Pancreas (tissue), 10 donors: ENCODE results near the gene CIB4. TPM values are rescaled to one million over a fixed set of nuclear protein-coding genes. Genes with fewer than 3 reads are reported as not detected.

ENCODE experiments used
- ATAC-seq, 4 donors: fragments of 200-7000 bp; cut with Tn5 transposase; one replicate each; pipeline versions ENCODE4 v1.8.0 to v1.9.1; 2020; ENCODE audit warnings: mild to moderate bottlenecking in 4 of 4, moderate library complexity in 4 of 4
- DNase-seq, 6 donors: peaks; one replicate each; pipeline ENCODE4 v3.0.0-alpha.2; 2020
- FAIRE-seq: peaks from 2 replicates; lab custom pipeline; 2012; peaks lifted over from hg19 to GRCh38; lab: Jason Lieb, UNC
- H3K27ac ChIP-seq, 4 donors: fragments of 200-600 bp; sonication (generic); 1 replicate in 3 of 4; 2 replicates in 1 of 4; pipeline versions ENCODE4 v1.5.0 to v1.8.0; 2020
- H3K27me3 ChIP-seq, 4 donors: fragments of 200-600 bp; one replicate each; pipeline ENCODE4 v1.8.0; 2021
- H3K36me3 ChIP-seq, 3 donors: fragments of 200-600 bp; sonication (generic) in 1 of 3; one replicate each; pipeline versions ENCODE4 v1.5.0 to v1.8.0; 2020 to 2021
- H3K4me1 ChIP-seq, 3 donors: fragments of 200-600 bp; one replicate each; pipeline ENCODE4 v1.8.0; 2021
- H3K4me3 ChIP-seq, 4 donors: fragments of 200-600 bp; sonication (generic) in 2 of 4; one replicate each; pipeline versions ENCODE4 v1.5.0 to v1.8.0; 2020 to 2021
- H3K9me3 ChIP-seq, 4 donors: fragments of 200-600 bp; one replicate each; pipeline ENCODE4 v1.8.0; 2021
- WGBS, 2 donors: extraction: QIAGEN DNeasy Blood & Tissue Kit; methylation state at CpG; one replicate each; pipeline ENCODE4 v1.1.7; 2013; 5-methylcytosine and 5-hydroxymethylcytosine counted together
- intact Hi-C, 3 donors: fragments of 100-400 bp; cut with DNase I; formaldehyde crosslinking; loops; one replicate each; pipeline versions ENCODE4 v1.11.1 to v1.14.2; 2022
- polyA plus RNA-seq, 2 donors: library from polyadenylated mRNA; stranded (reverse); fragments of 200-250 nt; gene quantifications; one replicate each; pipeline ENCODE4 v1.2.3, GENCODE V29; 2013
- total RNA-seq, 6 donors: library from RNA; stranded (reverse); fragmentation: NEBNext Ultra II Directional in 4 of 6; extraction: Animal tissue kit (Norgen Biotek cat#: 25700) in 4 of 6; gene quantifications; one replicate each; pipeline versions ENCODE4 v1.2.1 to v1.2.4, GENCODE V29; 2021 to 2023
- TF ChIP-seq, protein P1 (sequence below), 4 donors: fragments of 200-600 bp; sonication (generic) in 3 of 4; IDR thresholded peaks; one replicate each; pipeline versions ENCODE4 v1.5.0 to v1.8.0; 2021; ENCODE audit warnings: antibody characterized with exemption in 4 of 4
- donor health status: healthy with polysubstance abuse.
- donor health status: DM: no; HTN: no; CAD: no; lungs with moderate emphysema.
- donor health status: DM: no; HTN: no; CAD: no.
- donor health status: control.
- donor health status: control.
- donor health status: Bipolar disorder and iron deficiency.
- donor health status: DM: yes; HTN: yes; CAD: no.
- donor health status: DM: no; HTN: no; CAD: no.
- donor health status: DM: no; HTN: no; CAD: no.
- donor health status: DM: yes; HTN: yes; CAD: no.

The CIB4 gene
- total and polyA plus RNA-seq, 8 donors, result 0.19 to 0.62 (median 0.31) TPM; not detected in 3

DNA sequence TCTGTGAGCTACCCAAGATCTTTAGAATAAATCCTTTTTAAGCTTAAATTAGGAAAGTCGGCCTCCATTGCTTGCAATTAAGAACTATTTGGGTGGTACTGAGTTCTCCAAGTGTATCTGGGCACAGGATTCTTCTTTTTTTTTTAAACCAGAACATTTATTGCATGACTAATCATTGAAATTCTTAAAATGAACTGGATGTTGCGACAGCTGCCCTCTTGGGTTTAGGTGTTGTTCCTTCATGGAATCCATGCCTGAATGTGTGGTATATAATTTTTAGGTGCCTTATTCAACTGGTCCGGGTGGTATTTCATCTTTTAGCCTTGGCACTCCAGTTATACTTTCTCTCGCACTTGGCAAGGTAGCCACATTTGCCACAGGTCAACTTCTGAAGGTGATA lies 36.9 kb upstream of the CIB4 start:
- FAIRE-seq (no peak), DNase-seq (no peak), ATAC-seq (no peak)
- Histone ChIP-seq H3K36me3 (no peaks in the 10 kb centered on the region), H3K4me1 (no peaks in the 10 kb centered on the region), H3K27me3 (no peaks in the 10 kb centered on the region), H3K4me3 (no peak overlapping the region), H3K27ac (no peak overlapping the region), H3K9me3 (no peaks in the 10 kb centered on the region)
- TF ChIP-seq, protein P1, sequence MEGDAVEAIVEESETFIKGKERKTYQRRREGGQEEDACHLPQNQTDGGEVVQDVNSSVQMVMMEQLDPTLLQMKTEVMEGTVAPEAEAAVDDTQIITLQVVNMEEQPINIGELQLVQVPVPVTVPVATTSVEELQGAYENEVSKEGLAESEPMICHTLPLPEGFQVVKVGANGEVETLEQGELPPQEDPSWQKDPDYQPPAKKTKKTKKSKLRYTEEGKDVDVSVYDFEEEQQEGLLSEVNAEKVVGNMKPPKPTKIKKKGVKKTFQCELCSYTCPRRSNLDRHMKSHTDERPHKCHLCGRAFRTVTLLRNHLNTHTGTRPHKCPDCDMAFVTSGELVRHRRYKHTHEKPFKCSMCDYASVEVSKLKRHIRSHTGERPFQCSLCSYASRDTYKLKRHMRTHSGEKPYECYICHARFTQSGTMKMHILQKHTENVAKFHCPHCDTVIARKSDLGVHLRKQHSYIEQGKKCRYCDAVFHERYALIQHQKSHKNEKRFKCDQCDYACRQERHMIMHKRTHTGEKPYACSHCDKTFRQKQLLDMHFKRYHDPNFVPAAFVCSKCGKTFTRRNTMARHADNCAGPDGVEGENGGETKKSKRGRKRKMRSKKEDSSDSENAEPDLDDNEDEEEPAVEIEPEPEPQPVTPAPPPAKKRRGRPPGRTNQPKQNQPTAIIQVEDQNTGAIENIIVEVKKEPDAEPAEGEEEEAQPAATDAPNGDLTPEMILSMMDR (IDR thresholded peaks at IDR 0.05), result no peak
- intact Hi-C loops, result no loop called here
- WGBS, 2 donors, result 93 to 94% methylated on average over 4 of the region's 4 CpGs

DNA sequence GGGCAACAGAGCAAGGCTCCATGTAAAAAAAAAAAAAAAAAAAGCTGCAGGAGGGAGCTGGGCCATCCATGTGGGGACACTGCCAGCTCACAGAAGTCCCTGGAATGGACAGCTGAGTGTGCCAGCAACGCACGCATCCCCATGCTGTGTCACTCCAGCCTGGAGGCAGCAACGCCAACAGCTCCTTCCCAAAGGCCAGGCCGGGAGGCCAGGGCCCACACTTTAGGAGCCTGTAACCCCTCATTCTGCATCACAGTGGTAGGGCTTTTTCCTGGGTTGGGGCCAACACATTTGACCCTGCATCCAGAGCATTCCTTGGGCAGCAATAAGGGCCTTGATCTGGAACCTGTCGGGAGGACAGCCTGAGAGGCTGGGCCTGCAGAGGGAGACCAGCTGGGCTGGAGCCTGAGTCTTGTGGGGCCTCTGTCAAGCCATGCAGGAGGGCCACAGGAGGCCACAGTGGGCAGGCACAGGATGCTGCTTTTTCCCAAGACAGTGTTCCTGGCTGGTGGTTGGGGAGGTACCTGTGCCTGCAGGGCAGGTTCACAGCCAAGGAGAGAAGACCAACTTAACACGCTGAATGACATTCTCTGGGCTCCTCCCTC lies 34.6 kb upstream of the CIB4 start:
- Histone ChIP-seq H3K27me3 (no peaks in the 10 kb centered on the region), H3K4me1 (no peaks in the 10 kb centered on the region), H3K4me3 (no peak overlapping the region), H3K9me3 (no peaks in the 10 kb centered on the region), H3K27ac (no peak overlapping the region), H3K36me3 (no peaks in the 10 kb centered on the region)
- DNase-seq (peak in 1 of 6 donors; percentile 9), FAIRE-seq (no peak), ATAC-seq (no peak)
- intact Hi-C loops, result no loop called here
- WGBS, 2 donors, result 92 to 98% methylated on average over 6 of the region's 6 CpGs
- TF ChIP-seq, protein P1 (IDR thresholded peaks at IDR 0.05), result no peak

DNA sequence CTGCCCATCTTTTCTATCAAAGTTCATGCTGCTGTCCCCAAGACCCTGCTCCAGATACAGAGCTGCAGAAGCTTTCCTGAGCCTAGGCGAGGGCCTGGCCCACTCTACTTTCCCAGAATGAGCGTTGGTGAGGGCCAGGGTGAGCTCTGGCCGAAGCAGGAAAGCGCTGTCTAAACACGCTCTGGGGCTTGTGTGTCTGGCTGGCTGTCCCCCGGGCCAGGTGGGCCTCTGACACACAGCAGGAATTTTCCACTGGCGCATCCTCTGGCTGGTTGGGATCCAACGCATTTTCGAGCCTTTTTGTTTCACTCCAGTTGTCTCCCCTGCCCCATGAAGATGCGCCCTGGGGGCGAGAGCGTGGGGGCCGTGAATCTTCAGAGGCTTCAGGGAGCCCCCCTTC lies 33.6 kb upstream of the CIB4 start:
- H3K4me1 ChIP-seq, result no peaks in the 10 kb centered on the region
- no peaks in the 10 kb centered on the region for H3K9me3 ChIP-seq
- FAIRE-seq, result no peak
- no peaks in the 10 kb centered on the region for H3K36me3 ChIP-seq
- WGBS, 2 donors, result 91 to 92% methylated on average over 13 of the region's 13 CpGs
- intact Hi-C loops, result no loop called here
- no peak for ATAC-seq
- peak in 1 of 6 donors; percentile 8 for DNase-seq
- H3K27ac ChIP-seq, result no peak overlapping the region
- TF ChIP-seq, protein P1 (IDR thresholded peaks at IDR 0.05), result no peak
- H3K27me3 ChIP-seq, result no peaks in the 10 kb centered on the region
- H3K4me3 ChIP-seq, result no peak overlapping the region

DNA sequence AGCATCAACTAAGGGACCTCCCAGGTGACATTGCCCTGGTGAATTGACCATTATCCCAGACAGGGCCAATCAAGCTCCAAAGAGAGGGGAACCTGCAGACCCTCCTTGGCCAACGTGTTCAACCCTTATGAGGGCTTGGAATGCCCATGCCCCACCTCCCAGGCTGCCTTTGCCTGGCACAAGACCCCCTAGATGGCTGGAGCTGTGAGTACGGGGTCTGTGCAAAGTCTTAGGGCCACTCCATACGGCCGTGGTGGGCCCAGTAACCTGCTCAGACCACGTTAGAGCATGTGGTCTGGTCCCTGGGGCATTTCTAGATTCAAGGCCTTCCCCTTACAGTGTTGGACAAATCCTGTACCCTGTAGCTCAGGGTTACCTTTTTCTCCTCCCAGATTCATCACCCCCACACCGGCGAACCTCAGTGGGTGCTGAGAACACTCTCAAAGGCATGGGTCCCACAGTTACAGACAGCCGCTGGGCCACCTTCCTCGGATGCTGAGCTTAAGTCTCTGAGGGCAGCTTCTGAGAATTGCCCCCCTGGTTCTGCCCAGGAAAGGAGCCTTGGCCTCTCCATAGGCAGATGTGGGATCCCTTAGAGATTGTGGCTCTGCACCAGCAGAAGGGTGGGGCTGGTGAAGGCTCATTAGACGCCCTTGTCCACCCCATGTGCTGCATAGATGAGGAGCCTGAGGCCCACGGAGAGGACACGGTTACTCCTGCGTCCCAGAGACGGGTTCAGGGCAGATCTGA lies 33.0 kb upstream of the CIB4 start:
- FAIRE-seq (no peak), ATAC-seq (no peak), DNase-seq (no peak)
- no peaks in the 10 kb centered on the region for H3K36me3 ChIP-seq
- TF ChIP-seq, protein P1 (IDR thresholded peaks at IDR 0.05), result no peak
- no peak overlapping the region for H3K4me3 ChIP-seq
- intact Hi-C loops, result no loop called here
- no peaks in the 10 kb centered on the region for H3K9me3 ChIP-seq
- no peaks in the 10 kb centered on the region for H3K27me3 ChIP-seq
- H3K4me1 ChIP-seq, result no peaks in the 10 kb centered on the region
- H3K27ac ChIP-seq, result no peak overlapping the region
- WGBS, 2 donors, result 91 to 94% methylated on average over 14 of the region's 14 CpGs
